HG03060 (cell line): Measurements from ENCODE around the gene DNAJC17.

ENCODE experiments used
- ATAC-seq: cut with Tn5 transposase; IDR thresholded peaks from one replicate; pipeline ENCODE4 v1.9.1; 2021; ENCODE audit warnings: low read depth, moderate number of reproducible peaks; ENCODE audit not compliant: unreplicated experiment

The DNAJC17 gene

DNA sequence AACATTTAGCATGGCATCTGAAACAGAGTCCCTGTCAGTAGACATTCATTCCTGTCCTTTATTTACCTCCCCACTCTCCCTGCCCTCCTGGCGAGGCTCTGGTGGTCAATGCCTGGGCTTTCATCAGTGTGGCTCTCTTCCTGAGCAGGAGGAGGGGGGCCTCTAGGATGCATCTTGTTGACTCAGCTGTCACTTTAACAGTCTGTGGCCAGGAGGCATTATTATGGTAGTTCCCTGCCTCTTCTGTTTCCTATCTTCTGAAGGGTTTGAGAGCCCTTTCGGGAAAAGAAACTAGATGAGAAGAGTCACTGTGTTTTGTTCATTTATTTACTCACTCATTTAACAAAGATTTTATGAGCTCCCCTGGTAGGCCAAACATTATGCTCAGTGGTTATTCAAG, 23.6 kb upstream of the DNAJC17 start:
- ATAC-seq: no peak

- ATAC-seq: no peak
These were observed 21.8 kb upstream of the DNAJC17 start for GRCh38 chr15:40829115-40829514.

GRCh38 chr15:40828447-40829036, 21.3 kb upstream of the DNAJC17 start, which contains the start of gene PPP1R14D:
TSS of gene PPP1R14D (minus strand) at chr15:40828708. CDS start at chr15:40828641, 67 bp downstream.
- no peak for ATAC-seq

DNA sequence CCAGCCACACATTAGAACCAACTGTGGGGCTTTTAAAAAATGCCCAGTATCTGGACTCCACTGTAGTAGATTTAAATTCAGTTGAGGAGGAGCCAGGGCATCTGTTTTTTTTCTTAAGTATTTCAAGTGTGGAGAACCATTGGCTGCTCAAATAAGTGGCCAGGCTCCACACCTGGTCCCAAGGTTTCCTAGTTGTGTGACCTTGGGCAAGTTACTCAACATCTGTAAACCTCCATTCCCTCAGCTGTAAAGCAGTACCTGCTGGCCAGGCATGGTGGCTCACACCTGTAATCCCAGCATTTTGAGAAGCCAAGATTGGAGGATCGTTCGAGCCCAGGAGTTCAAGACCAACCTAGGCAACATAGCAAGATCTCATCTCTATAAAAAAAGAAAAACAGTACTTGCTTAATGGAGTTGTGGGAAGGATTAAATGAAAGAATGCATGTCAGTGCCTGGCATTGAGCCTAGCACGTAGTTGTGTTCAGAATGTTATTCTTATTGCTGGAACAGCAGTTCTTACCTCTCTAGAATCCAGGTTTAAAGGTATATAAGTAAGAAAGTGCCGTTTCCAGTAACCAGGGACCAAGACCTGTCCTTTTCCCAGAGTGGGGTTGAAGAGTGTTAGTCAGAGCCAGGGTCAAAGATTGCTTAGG, 19.3 kb upstream of the DNAJC17 start:
- ATAC-seq: no peak

DNA sequence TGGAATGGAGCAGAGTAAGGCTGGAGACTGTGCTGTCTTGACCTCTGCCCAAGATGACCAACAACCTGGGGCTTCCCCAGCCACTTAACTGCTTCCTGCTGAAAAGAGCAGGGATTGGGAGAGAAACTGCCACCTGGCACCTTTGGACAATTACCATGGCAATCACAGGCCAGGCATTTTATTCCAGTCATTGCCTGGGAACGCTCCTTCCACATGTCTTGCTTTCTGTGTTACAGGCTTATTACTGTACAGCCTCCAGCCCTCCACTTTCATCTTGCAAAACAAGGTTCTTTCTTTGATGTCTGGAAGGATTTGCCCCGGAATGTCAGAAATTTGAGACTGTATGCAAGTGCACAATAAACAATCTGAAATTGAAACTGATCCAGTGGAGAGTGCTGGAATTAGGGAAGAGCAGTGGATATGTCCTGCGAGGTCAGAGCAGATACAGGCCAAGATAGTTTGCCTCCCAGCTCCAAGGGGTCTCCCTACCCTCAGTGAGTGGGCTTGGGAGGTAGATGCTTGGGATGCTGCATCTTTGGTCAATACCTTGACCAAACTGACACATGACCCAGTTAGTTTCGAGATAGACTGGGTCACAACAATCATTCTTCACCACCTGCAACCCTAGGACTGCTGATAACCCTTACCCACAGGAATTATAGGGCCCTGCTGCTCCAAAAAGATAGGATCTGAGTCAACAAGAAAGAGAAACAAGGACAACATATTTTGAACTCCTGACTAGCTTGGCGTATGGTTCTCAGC, 18.6 kb upstream of the DNAJC17 start:
- no peak for ATAC-seq

GRCh38 chr15:40823572-40824343, 16.5 kb upstream of the DNAJC17 start:
- ATAC-seq: no peak

DNA sequence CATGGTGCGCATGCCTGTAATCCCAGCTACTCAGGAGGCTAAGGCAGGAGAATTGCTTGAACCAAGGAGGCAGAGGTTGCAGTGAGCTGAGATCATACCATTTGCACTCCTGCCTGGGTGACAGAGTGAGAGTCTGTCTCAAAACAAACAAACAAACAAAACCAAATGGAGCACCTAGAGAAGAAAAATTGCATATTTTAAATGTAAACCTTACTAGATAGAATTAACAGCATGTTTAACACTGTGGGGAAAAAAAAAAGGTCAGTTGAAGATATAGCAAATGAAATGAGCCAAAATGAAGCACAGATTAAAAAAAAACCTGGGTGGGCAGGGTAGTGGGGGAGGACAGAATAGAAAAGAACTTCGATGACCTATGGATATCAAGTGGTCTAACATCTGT, 13.9 kb upstream of the DNAJC17 start:
- ATAC-seq: no peak

DNA sequence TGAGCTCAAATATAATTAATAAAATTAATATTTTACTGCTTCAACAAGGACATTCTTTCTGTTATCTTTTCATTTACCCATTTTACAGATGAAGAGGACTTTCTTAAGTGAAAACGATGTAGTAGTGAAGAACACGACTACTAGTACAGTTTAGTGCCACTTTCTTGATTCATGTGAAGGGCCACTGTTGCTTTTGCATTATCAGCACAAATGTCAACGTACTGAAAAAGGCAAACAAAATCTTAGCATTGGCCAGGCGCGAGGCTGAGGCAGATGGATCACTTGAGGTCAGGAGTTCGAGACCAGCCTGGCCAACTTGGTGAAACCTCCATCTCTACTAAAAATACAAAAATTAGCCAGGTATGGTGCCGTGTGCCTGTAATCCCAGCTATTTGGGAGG, 11.8 kb upstream of the DNAJC17 start:
- no peak for ATAC-seq

DNA sequence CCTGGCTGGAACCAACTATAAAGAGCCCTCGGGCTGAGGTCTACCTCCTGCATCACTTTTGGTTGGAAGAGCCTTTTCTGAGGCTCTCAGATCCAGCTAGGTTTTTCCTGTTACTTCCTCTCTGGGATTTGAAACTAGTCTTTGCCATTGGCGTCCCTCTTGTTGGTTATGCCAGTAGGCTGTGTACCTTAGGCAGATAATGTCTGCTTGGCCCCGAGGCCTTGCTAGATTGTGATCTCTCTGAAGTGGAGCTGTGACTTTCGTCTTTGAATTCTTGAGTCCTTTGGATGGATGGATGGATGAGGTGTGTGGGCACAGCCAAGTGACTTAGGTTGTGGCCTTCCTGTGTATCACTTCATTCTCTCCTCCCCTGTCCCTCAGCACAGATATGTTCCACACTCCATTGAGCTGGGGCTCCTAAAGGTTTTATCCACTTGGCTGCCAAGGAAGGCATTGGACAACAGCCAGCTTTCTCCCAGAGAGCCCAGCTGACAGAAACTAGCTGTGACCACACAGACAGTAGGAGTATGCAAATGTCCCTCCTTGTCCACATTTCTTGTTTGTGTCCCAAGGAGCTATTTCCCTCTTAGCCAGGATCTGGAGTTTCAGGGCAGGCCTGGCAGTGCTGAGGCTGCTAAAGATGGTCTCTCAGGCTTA, 7.9 kb upstream of the DNAJC17 start:
- ATAC-seq: no peak

GRCh38 chr15:40812721-40813425, 5.6 kb upstream of the DNAJC17 start:
- ATAC-seq: no peak

- ATAC-seq: no peak
These were observed 1.7 kb upstream of the DNAJC17 start for GRCh38 chr15:40808861-40809450.

DNA sequence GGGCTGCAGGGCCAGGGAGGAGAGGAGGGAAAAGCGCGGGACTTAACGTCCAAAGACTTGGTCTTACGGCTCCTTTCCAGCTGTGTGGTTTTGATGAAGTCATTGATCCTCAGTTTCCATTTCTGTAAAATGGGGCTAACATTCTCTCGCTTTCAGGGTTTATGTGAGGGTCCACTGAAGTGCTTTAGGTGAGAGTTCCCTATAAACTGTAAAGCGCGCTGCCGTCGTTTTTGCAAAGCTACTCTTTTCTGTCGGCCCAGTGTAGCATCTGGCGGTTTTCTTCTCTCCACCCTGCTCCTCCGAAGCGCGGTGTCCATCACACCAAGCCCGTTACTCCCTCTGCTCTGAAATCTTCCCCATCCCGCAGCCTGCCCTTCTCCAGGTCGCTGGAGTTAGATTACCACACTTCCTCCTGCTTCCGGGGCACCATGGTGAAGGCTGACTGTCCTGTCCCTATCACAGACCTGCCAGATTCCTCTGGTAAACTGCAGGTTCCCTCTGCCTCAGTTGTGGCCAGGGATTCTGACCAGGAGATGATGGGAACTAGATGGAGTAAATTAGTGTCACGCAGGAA, 702 bp upstream of the DNAJC17 start:
- ATAC-seq: no peak

GRCh38 chr15:40806672-40807027, 623 bp downstream of the DNAJC17 start:
- ATAC-seq: no peak

DNA sequence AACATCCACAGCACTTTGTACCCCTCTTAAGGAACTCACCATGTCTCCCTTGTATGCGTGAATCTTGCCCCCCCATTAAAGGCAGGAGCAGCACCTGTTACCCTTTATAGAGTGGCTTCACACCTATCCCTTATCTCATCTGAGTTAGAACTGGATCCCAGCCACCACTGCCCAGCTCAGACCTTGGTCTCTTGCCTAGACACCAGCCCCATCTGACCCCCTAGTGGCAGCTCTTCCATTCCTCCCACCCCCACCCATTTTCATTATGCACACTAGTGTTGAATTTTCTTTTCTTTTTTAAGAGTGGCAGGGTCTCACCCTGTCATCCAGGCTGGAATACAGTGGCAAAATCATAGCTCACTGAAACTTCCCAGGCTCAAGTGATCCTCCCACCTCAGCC, 3.6 kb downstream of the DNAJC17 start:
- ATAC-seq: no peak

DNA sequence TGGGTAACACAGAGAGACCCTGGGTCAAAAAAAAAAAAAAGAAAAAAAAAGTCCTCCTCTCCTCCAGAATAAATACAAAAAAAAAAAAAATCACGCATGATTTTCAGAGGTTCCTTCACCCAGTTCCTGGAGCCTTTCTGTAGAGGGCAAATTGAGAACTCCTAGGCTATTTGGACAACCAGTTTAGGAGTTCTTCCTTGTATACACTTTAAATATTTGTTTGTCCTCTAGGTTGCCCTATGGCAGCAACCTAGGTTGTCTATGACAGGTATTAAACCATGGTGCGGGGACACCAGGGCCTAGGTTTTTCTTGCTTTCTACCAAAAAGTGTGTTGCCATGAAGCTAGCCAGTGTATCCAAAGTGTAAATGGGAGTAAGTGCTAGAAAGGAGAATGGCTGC, 4.2 kb downstream of the DNAJC17 start:
- ATAC-seq: no peak

- ATAC-seq: no peak
These were observed 7.8 kb downstream of the DNAJC17 start for GRCh38 chr15:40799523-40799922.

DNA sequence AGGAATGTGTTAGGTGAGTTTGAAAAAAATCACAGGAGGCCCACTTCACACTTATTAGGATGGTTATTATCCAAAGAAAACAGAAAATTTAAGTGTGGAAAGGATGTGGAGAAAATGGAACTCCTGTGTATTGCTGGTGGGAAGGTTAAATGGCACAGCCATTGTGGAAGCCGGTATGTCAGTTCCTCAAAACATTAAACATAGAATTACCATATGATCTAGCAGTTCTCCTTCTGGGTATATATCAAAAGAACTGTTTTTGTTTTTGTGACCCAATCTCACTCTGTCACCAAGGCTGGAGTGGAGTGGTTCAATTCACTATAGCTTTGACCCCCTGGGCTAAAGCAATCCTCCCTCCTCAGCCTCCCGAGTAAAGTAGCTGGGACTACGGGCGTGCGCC, 10.8 kb downstream of the DNAJC17 start:
- no peak for ATAC-seq

- ATAC-seq: no peak
These were observed 11.2 kb downstream of the DNAJC17 start for GRCh38 chr15:40796041-40796440.
